Progenitor cell of endocrine pancreas (in vitro differentiated cells): ENCODE results near the gene KCNMA1. TPM values are rescaled to one million over a fixed set of nuclear protein-coding genes. Genes with fewer than 3 reads are reported as not detected.

Source experiments
- DNase-seq: peaks from one replicate; pipeline ENCODE4 v3.0.0; 2021; ENCODE audit warnings: low spot score; ENCODE audit not compliant: unreplicated experiment
- H3K27ac Mint-ChIP-seq: 2 replicates; pipeline ENCODE4 v1.8.0; 2021; ENCODE audit warnings: mild to moderate bottlenecking, moderate library complexity, mixed read lengths
- H3K27me3 Mint-ChIP-seq: 2 replicates; pipeline ENCODE4 v1.8.0; 2021; ENCODE audit warnings: mixed read lengths
- H3K36me3 Mint-ChIP-seq: 2 replicates; pipeline ENCODE4 v1.8.0; 2022; ENCODE audit warnings: mixed read lengths; ENCODE audit not compliant: insufficient read depth
- H3K4me1 Mint-ChIP-seq: 2 replicates; pipeline ENCODE4 v1.8.0; 2021; ENCODE audit warnings: low read depth, mixed read lengths
- H3K4me3 Mint-ChIP-seq: 2 replicates; pipeline ENCODE4 v1.8.0; 2021; ENCODE audit warnings: low read depth, mild to moderate bottlenecking, moderate library complexity, mixed read lengths
- H3K9me3 Mint-ChIP-seq: 2 replicates; pipeline ENCODE4 v1.8.0; 2021; ENCODE audit warnings: low read depth, mixed read lengths
- CTCF ChIP-seq: fragments of 200-600 bp; sonication (generic); IDR thresholded peaks from one replicate; pipeline ENCODE4 v1.5.0; 2021; ENCODE audit warnings: antibody characterized with exemption, mild to moderate bottlenecking; ENCODE audit not compliant: unreplicated experiment
- total RNA-seq: library from RNA; stranded (reverse); gene quantifications from 2 replicates; pipeline ENCODE4 v1.2.1, GENCODE V29; 2021

KCNMA1 gene
- total RNA-seq, 1 donor from 2014 or later: 5.8 TPM

- no peak for DNase-seq
- no peak overlapping the region for H3K4me3 Mint-ChIP-seq
- peaks cover 27% of the 10 kb centered on the region for H3K4me1 Mint-ChIP-seq
- no peaks in the 10 kb centered on the region for H3K36me3 Mint-ChIP-seq
- no peak for TF ChIP-seq CTCF
- no peaks in the 10 kb centered on the region for H3K9me3 Mint-ChIP-seq
- peaks cover 53% of the 10 kb centered on the region for H3K27me3 Mint-ChIP-seq
- H3K27ac Mint-ChIP-seq: no peak overlapping the region
Observed at GRCh38 chr10:77247031-77247990, 390.3 kb downstream of the KCNMA1 start.

- Mint-ChIP-seq H3K4me1 (peaks cover 18% of the 10 kb centered on the region), H3K4me3 (no peak overlapping the region), H3K36me3 (no peaks in the 10 kb centered on the region), H3K9me3 (no peaks in the 10 kb centered on the region), H3K27ac (no peak overlapping the region), H3K27me3 (peaks cover 49% of the 10 kb centered on the region)
- no peak for DNase-seq
- no peak for TF ChIP-seq CTCF
Observed at GRCh38 chr10:77245953-77246352, 391.7 kb downstream of the KCNMA1 start.

- DNase-seq: no peak
- Mint-ChIP-seq H3K9me3 (no peaks in the 10 kb centered on the region), H3K36me3 (no peaks in the 10 kb centered on the region), H3K4me3 (no peak overlapping the region), H3K27ac (no peak overlapping the region), H3K4me1 (peaks cover 18% of the 10 kb centered on the region), H3K27me3 (peaks cover 48% of the 10 kb centered on the region)
- no peak for TF ChIP-seq CTCF
Observed at GRCh38 chr10:77244746-77245145, 392.9 kb downstream of the KCNMA1 start.

GRCh38 chr10:77244286-77244685 is 393.3 kb downstream of the KCNMA1 start:
- H3K4me3 Mint-ChIP-seq: no peak overlapping the region

GRCh38 chr10:77241350-77241725 is 396.3 kb downstream of the KCNMA1 start:
- H3K9me3 Mint-ChIP-seq: no peaks in the 10 kb centered on the region
- TF ChIP-seq CTCF: no peak
- DNase-seq: no peak
- H3K27me3 Mint-ChIP-seq: peaks cover 28% of the 10 kb centered on the region
- no peak overlapping the region for H3K27ac Mint-ChIP-seq
- H3K4me3 Mint-ChIP-seq: no peak overlapping the region
- no peaks in the 10 kb centered on the region for H3K36me3 Mint-ChIP-seq
- H3K4me1 Mint-ChIP-seq: peaks cover 2% of the 10 kb centered on the region

More at GRCh38 chr10:77244286-77244685, 393.3 kb downstream of the KCNMA1 start:
- Mint-ChIP-seq H3K9me3 (no peaks in the 10 kb centered on the region), H3K4me1 (peaks cover 18% of the 10 kb centered on the region), H3K36me3 (no peaks in the 10 kb centered on the region), H3K27me3 (peaks cover 43% of the 10 kb centered on the region), H3K27ac (no peak overlapping the region)
- DNase-seq: no peak
- TF ChIP-seq CTCF: no peak
